Stimulated activated CD4-positive, alpha-beta T cell treated with anti-CD3 and anti-CD28 coated beads, Interleukin-1b, Interleukin-23, amount 100 ng/mL, for 1 hour (primary cell): ENCODE data around the gene PRKCB.

Experiments
- DNase-seq, 2 donors: peaks; one replicate each; pipeline ENCODE4 v3.0.0-alpha.2; 2020; ENCODE audit warnings: low read depth in 2 of 2

PRKCB gene

GRCh38 chr16:23836404-23837311 lies 875 bp downstream of the PRKCB start:
- DNase-seq: no peak

- DNase-seq: no peak
These were observed 1.9 kb downstream of the PRKCB start for GRCh38 chr16:23837553-23838308.

GRCh38 chr16:23838485-23839142 lies 2.8 kb downstream of the PRKCB start:
- no peak for DNase-seq

DNA sequence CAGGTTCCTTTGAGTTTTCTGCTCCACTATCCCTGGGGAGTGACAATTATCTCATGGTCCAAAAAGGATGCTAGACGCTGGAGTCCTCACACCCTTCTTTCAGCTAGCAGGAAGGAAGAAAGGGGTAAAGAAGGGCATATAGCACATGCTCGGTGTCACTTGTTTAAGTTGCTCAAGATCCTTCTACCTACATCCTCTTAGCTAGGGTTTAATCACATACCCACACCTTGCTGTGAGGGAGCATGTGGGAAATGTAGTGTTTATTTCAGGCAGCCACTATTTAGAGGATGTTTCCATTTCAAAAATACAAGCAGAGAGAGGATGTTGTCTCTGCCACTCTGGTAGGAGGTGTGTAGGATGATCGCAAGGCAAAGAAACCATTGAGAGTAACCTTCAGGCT lies 4.5 kb downstream of the PRKCB start:
- DNase-seq: no peak

- DNase-seq: no peak
These were observed 6.4 kb downstream of the PRKCB start for GRCh38 chr16:23842137-23842600.

DNA sequence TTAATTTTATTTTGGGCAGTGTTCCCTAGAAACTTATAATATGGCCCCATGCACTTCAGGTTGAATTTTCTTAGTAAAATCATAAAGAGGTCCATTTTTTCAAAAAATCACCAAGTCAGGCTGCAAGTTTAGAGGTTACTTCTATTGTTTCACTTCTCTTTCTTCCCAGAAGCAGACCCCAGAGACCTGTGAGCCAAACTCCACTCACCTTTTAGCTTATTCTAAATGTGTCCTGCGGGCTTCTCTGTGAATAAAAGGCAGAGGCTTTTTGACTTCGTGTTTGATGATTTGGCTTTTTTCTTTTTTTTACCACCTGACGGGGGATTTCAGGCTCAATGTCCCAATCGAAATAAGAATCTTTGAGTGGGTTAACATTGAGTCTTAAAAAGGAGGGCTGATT lies 7.4 kb downstream of the PRKCB start:
- DNase-seq: no peak

- DNase-seq: no peak
These were observed 11.5 kb downstream of the PRKCB start for GRCh38 chr16:23847251-23847650.

DNA sequence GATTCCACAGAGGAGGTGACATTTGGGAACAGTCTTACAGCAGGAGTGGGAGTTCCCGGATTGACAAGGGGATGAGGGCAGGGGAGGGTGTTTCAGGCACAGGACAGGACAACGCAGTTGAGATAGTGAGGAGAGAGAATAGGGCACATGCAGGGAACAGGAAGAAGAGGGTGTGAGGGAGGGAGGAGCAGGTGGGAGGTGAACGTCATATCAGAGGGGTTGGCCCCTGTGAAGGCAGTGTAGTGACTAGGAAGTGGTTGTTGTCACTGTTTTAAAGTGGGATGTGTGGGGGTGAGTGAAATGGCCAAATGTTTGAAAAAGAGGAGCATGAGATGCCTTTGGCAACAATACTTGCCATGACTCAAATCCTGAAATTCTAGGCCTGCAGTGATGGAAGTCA lies 12.2 kb downstream of the PRKCB start:
- no peak for DNase-seq

DNA sequence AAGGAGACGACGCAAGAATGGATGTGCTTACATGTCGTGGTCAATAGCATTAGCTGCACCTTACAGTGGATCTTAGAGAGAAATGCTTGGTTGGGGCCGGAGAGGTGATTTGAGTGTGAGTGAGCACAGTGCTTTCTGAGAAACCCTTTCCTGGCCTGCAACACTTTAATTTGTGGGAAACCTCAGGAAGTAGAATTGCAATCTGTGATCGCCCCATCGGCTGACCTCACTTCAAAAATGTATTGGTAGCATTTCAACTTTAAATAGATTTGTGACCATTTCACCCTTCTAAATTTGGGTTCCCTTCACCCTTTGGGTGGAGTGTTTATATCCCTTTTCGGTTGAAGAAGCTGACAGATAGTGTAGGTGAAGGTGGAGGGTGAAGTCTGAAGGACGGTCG lies 13.2 kb downstream of the PRKCB start:
- no peak for DNase-seq

DNA sequence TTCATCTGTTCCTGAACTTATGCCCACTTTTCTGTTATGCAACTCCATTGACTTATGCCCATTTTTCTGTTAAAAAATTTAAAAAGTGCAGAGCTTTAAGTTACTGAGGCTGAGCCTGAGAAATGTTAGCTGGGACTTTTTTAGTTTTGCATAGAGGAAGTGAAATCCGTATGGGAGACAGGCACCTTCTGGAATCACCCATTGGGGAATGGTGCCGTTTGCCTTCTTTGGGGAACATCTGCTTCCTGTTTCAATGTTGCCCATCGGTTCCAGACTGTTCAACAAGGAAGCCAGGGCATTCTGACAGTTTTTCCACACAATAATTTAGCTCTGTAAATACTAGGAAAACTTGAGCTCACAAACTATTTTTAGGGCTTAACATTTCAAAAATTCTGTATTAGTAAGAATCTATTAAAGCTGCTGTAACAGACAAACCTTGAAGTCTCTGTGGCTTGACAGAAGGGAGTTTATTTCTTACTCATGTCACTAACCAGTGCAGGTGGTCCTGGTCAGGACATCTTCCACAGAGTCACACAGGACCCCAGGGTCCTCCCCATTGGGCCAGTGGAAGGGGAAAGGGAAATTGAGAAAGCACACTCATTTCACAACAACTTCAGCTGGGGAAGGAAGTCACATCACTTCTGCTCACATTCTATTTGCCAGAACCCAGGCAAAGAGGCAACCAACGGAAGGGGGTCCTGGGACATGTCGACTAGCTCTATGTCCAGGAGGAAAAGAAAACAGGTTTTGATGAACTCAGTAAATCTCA lies 17.2 kb downstream of the PRKCB start:
- no peak for DNase-seq

- no peak for DNase-seq
These were observed 19.2 kb downstream of the PRKCB start for GRCh38 chr16:23855010-23855409.

DNA sequence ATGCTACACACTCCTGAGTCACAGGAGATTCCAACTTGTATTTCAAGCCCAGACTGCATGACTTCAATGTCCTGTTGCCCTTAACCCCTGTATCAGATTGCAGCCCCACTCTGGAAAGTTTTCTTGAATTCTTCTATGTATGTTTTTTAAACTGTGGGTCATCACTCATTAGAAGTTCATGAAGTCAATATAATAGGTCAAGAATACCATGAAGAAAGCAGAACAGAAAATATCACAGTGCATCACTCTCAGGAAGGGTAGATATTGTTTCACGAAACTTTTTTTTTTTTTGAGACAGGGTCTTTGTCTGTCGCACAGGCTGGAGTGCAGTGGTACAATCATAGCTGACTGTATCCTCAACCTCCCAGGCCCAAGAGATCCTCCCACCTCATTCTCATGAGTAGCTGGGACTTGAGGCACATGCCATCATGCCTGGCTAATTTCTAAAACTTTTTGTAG lies 20.5 kb downstream of the PRKCB start:
- no peak for DNase-seq

- DNase-seq: no peak
These were observed 21.6 kb downstream of the PRKCB start for GRCh38 chr16:23857256-23857880.

DNA sequence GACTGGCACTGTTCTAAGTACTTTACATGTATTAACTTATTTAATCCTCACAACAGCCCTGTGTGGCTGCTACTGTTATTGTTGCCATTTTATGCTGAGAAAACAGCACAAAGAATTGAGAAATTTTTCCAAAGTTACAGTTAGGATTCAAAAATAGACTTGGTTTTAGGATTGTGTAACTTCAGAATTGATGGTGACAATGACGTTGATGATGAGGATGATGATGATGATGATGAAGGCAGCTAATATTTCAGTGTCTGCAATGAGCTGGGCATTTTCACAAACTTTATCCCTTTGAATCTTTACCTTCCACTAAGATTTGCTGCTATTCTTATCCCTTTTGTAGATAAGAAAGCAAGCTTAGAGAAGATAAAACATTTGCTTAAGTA lies 22.1 kb downstream of the PRKCB start:
- no peak for DNase-seq

DNA sequence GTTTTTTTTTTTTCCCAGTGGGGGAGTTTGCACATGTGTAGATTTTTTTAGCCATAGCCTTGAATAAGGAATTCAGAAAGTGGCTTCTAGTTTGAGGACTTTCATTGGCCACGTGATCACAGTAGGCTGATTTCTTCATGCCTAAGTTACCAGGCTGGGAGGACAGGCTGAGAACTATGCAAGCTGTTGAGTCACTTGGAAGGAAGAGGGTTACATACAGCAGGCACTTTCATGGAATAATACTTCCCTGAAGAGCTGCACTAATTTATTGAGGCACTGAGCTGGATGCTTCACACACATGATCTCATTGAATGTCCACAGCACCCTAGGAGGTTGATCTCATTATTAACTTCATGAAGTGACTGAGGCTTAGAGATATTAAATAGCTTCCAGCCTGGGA lies 22.8 kb downstream of the PRKCB start:
- no peak for DNase-seq

GRCh38 chr16:23859713-23860269 lies 24.0 kb downstream of the PRKCB start:
- no peak for DNase-seq

DNA sequence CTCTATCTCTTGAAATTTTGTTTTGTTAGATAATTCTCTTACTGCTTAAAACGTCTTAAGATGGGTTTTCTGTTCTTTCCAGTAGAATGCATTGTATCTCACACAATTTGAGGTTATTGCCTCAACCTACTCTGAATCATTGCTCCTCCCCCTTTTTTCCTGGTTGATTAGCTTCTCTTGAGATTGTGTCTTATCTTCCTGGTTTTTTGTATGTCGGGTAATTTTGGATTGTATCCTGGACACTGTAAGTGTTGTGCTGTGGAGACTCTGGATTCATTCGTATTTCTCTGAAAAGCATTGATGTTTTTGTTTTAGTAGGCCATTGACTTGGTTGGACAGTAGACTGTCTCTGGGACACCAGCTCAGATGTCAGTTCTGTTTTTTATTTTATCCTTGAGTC lies 26.1 kb downstream of the PRKCB start:
- DNase-seq: no peak

- DNase-seq: no peak
These were observed 26.8 kb downstream of the PRKCB start for GRCh38 chr16:23862556-23862955.

GRCh38 chr16:23863511-23864422 lies 28.0 kb downstream of the PRKCB start:
- no peak for DNase-seq

GRCh38 chr16:23865853-23866252 lies 30.1 kb downstream of the PRKCB start:
- DNase-seq: no peak
